NCI-H146 (cell line): ENCODE data around the gene FUT8.
"Not testable (repeated sequence)": the region's sequence is repeated elsewhere in the genome, so short reads cannot be mapped to it uniquely, and the experiment has no call there.

Source experiments
- DNase-seq: peaks from one replicate; lab custom pipeline; 2025; lab: John Stamatoyannopoulos, UW

Gene FUT8

GRCh38 chr14:65453807-65454480, 41.4 kb downstream of the FUT8 start:
- no peak for DNase-seq

- DNase-seq, result no peak
These were observed 43.7 kb downstream of the FUT8 start for GRCh38 chr14:65456247-65456646.

GRCh38 chr14:65461730-65462129, 49.2 kb downstream of the FUT8 start:
- no peak for DNase-seq

- DNase-seq, result no peak
These were observed 49.9 kb downstream of the FUT8 start for GRCh38 chr14:65462411-65462810.

GRCh38 chr14:65465584-65465983, 53.1 kb downstream of the FUT8 start:
- no peak for DNase-seq

- DNase-seq, result not testable (repeated sequence)
These were observed 55.4 kb downstream of the FUT8 start for GRCh38 chr14:65467926-65468325.

- no peak for DNase-seq
These were observed 57.4 kb downstream of the FUT8 start for GRCh38 chr14:65469903-65470302.

GRCh38 chr14:65470404-65470880, 57.9 kb downstream of the FUT8 start:
- DNase-seq, result no peak

- no peak for DNase-seq
These were observed 58.7 kb downstream of the FUT8 start for GRCh38 chr14:65471038-65471878.

- no peak for DNase-seq
These were observed 59.7 kb downstream of the FUT8 start for GRCh38 chr14:65472189-65472588.

GRCh38 chr14:65476273-65476941, 63.9 kb downstream of the FUT8 start:
- DNase-seq, result no peak

- no peak for DNase-seq
These were observed 64.4 kb downstream of the FUT8 start for GRCh38 chr14:65476942-65477318.

GRCh38 chr14:65478017-65478416, 65.5 kb downstream of the FUT8 start:
- DNase-seq, result no peak

- DNase-seq, result peak; percentile 1
These were observed 66.1 kb downstream of the FUT8 start for GRCh38 chr14:65478596-65478995.

- DNase-seq, result no peak
These were observed 66.9 kb downstream of the FUT8 start for GRCh38 chr14:65479386-65479785.

GRCh38 chr14:65482757-65483438, 70.4 kb downstream of the FUT8 start:
- DNase-seq, result no peak

GRCh38 chr14:65483647-65484046, 71.1 kb downstream of the FUT8 start:
- no peak for DNase-seq

GRCh38 chr14:65485516-65485915, 73.0 kb downstream of the FUT8 start:
- no peak for DNase-seq

- no peak for DNase-seq
These were observed 74.3 kb downstream of the FUT8 start for GRCh38 chr14:65486863-65487262.

GRCh38 chr14:65487783-65488494, 75.4 kb downstream of the FUT8 start:
- DNase-seq, result no peak

- DNase-seq, result no peak
These were observed 78.7 kb downstream of the FUT8 start for GRCh38 chr14:65491274-65491673.

GRCh38 chr14:65492266-65492665, 79.7 kb downstream of the FUT8 start:
- no peak for DNase-seq
